SK-N-SH treated with all-trans-retinoic acid at 6 μM for 48 hours (cell line): ENCODE results near the gene CNTNAP2.

Experiments
- CSDC2 ChIP-seq: fragments of 250-450 bp; sonication (Bioruptor Pico); IDR thresholded peaks from 2 replicates; pipeline ENCODE4 v1.5.0; 2020; ENCODE audit warnings: mild to moderate bottlenecking, moderate library complexity
- ISL1 ChIP-seq: fragments of 250-450 bp; sonication (Bioruptor Pico); IDR thresholded peaks from 2 replicates; pipeline ENCODE4 v2.1.2; 2022; ENCODE audit warnings: mild to moderate bottlenecking, moderate library complexity
- PPARA ChIP-seq: fragments of 250-450 bp; sonication (Bioruptor Pico); IDR thresholded peaks from 2 replicates; pipeline ENCODE4 v1.5.0; 2020; ENCODE audit warnings: mild to moderate bottlenecking, borderline replicate concordance
- RARB ChIP-seq: fragments of 250-450 bp; sonication (Bioruptor Pico); IDR thresholded peaks from 2 replicates; pipeline ENCODE4 v1.8.0; 2021; ENCODE audit warnings: mild to moderate bottlenecking, moderate library complexity
- ZC3H10 ChIP-seq: fragments of 250-450 bp; sonication (Bioruptor Pico); IDR thresholded peaks from 2 replicates; pipeline ENCODE4 v1.5.1; 2021; ENCODE audit warnings: mild to moderate bottlenecking, moderate library complexity
- ZFP3 ChIP-seq: fragments of 250-450 bp; sonication (Bioruptor Pico); IDR thresholded peaks from 2 replicates; pipeline ENCODE4 v1.5.0; 2020; ENCODE audit warnings: mild to moderate bottlenecking, moderate library complexity
- ZFP30 ChIP-seq: fragments of 450-650 bp; formaldehyde crosslinking; IDR thresholded peaks from 2 replicates; pipeline ENCODE4 v1.5.0; 2022; ENCODE audit warnings: mild to moderate bottlenecking, moderate library complexity
- ZNF565 ChIP-seq: fragments of 450-650 bp; formaldehyde crosslinking; conservative IDR thresholded peaks from 2 replicates; pipeline ENCODE4 v1.5.0; 2020; ENCODE audit warnings: low read depth, mild to moderate bottlenecking, moderate library complexity
- ZNF70 ChIP-seq: fragments of 450-650 bp; formaldehyde crosslinking; IDR thresholded peaks from 2 replicates; pipeline ENCODE4 v1.5.0; 2020; ENCODE audit warnings: mild to moderate bottlenecking, moderate library complexity
- ZNF8 ChIP-seq: fragments of 450-650 bp; formaldehyde crosslinking; IDR thresholded peaks from 2 replicates; pipeline ENCODE4 v1.5.0; 2020; ENCODE audit warnings: mild to moderate bottlenecking, moderate library complexity
- TF ChIP-seq, protein P1 (sequence below): fragments of 250-450 bp; sonication (Bioruptor Pico); IDR thresholded peaks from 2 replicates; pipeline ENCODE4 v1.8.0; 2020; ENCODE audit warnings: mild to moderate bottlenecking, moderate library complexity, borderline replicate concordance
- TF ChIP-seq, protein P2 (sequence below): fragments of 250-450 bp; sonication (Bioruptor Pico); IDR thresholded peaks from 2 replicates; pipeline ENCODE4 v1.5.1; 2020; ENCODE audit warnings: low read depth, mild to moderate bottlenecking, moderate library complexity
- TF ChIP-seq, protein P3 (sequence below): fragments of 250-450 bp; sonication (Bioruptor Pico); IDR thresholded peaks from 2 replicates; pipeline ENCODE4 v1.8.0; 2021; ENCODE audit warnings: low read depth, mild to moderate bottlenecking, moderate library complexity, borderline replicate concordance
- TF ChIP-seq, protein P4 (sequence below): fragments of 250-450 bp; sonication (Bioruptor Pico); IDR thresholded peaks from 2 replicates; pipeline ENCODE4 v1.5.1; 2021; ENCODE audit warnings: mild to moderate bottlenecking, moderate library complexity

DNA sequence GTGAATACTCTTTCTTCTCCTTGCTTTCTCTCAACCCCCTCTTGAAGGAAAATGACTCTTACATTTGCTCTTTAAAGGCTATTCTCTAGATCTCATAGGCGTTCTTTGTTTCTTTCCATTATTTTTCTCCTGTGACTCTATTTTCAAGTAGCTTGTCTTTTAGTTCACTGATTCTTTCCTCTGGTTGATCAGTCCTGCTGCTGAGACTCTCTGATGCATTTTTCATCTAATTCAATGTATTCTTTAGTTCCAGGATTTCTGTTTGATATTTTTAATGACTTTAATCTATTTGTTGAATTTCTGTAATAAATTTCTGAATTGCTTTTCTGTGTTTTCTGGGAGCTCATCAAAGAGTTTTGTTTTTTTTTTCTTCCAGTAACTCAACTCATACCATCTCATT is 397.7 kb downstream of the CNTNAP2 start:
- TF ChIP-seq, protein P1, sequence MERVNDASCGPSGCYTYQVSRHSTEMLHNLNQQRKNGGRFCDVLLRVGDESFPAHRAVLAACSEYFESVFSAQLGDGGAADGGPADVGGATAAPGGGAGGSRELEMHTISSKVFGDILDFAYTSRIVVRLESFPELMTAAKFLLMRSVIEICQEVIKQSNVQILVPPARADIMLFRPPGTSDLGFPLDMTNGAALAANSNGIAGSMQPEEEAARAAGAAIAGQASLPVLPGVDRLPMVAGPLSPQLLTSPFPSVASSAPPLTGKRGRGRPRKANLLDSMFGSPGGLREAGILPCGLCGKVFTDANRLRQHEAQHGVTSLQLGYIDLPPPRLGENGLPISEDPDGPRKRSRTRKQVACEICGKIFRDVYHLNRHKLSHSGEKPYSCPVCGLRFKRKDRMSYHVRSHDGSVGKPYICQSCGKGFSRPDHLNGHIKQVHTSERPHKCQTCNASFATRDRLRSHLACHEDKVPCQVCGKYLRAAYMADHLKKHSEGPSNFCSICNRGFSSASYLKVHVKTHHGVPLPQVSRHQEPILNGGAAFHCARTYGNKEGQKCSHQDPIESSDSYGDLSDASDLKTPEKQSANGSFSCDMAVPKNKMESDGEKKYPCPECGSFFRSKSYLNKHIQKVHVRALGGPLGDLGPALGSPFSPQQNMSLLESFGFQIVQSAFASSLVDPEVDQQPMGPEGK (CRISPR knock-in tag), result no peak
- TF ChIP-seq, protein P2, sequence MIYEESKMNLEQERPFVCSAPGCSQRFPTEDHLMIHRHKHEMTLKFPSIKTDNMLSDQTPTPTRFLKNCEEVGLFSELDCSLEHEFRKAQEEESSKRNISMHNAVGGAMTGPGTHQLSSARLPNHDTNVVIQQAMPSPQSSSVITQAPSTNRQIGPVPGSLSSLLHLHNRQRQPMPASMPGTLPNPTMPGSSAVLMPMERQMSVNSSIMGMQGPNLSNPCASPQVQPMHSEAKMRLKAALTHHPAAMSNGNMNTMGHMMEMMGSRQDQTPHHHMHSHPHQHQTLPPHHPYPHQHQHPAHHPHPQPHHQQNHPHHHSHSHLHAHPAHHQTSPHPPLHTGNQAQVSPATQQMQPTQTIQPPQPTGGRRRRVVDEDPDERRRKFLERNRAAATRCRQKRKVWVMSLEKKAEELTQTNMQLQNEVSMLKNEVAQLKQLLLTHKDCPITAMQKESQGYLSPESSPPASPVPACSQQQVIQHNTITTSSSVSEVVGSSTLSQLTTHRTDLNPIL, result no peak
- TF ChIP-seq ZFP3 (CRISPR knock-in tag) (no peak), ISL1 (CRISPR knock-in tag) (no peak), ZNF8 (CRISPR knock-in tag) (no peak), ZNF565 (no peak), ZFP30 (CRISPR knock-in tag) (no peak), CSDC2 (CRISPR knock-in tag) (no peak), PPARA (CRISPR knock-in tag) (no peak), RARB (no peak), ZNF70 (CRISPR knock-in tag) (no peak), ZC3H10 (CRISPR knock-in tag) (no peak)
- TF ChIP-seq, protein P3, sequence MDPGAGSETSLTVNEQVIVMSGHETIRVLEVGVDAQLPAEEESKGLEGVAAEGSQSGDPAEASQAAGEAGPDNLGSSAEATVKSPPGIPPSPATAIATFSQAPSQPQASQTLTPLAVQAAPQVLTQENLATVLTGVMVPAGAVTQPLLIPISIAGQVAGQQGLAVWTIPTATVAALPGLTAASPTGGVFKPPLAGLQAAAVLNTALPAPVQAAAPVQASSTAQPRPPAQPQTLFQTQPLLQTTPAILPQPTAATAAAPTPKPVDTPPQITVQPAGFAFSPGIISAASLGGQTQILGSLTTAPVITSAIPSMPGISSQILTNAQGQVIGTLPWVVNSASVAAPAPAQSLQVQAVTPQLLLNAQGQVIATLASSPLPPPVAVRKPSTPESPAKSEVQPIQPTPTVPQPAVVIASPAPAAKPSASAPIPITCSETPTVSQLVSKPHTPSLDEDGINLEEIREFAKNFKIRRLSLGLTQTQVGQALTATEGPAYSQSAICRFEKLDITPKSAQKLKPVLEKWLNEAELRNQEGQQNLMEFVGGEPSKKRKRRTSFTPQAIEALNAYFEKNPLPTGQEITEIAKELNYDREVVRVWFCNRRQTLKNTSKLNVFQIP, result no peak
- TF ChIP-seq, protein P4, sequence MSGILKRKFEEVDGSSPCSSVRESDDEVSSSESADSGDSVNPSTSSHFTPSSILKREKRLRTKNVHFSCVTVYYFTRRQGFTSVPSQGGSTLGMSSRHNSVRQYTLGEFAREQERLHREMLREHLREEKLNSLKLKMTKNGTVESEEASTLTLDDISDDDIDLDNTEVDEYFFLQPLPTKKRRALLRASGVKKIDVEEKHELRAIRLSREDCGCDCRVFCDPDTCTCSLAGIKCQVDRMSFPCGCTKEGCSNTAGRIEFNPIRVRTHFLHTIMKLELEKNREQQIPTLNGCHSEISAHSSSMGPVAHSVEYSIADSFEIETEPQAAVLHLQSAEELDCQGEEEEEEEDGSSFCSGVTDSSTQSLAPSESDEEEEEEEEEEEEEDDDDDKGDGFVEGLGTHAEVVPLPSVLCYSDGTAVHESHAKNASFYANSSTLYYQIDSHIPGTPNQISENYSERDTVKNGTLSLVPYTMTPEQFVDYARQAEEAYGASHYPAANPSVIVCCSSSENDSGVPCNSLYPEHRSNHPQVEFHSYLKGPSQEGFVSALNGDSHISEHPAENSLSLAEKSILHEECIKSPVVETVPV (CRISPR knock-in tag), result no peak
